CD4-positive, alpha-beta T cell (primary cell): ENCODE data around the gene TSHZ3. TPM values are rescaled to one million over a fixed set of nuclear protein-coding genes. Genes with fewer than 3 reads are reported as not detected.

Experiments used
- ATAC-seq: fragments of 200-7000 bp; cut with Tn5 transposase; one replicate; pipeline ENCODE4 v1.10.0; 2022; ENCODE audit warnings: mild to moderate bottlenecking; ENCODE audit not compliant: poor library complexity
- CTCF ChIA-PET: fragments of 350-600 bp; sonication (Branson Sonifier 250); formaldehyde crosslinking; loops from one replicate; lab custom pipeline; 2021; ENCODE audit warnings: antibody characterized with exemption, inconsistent platforms; lab: Charles Lee
- POLR2A ChIA-PET: fragments of 350-600 bp; sonication (Branson Sonifier 250); formaldehyde crosslinking; loops from one replicate; lab custom pipeline; 2021; ENCODE audit warnings: antibody characterized with exemption, inconsistent platforms; lab: Charles Lee
- DNase-seq, 14 experiments: peaks; one replicate each; pipeline ENCODE4 v3.0.0-alpha.2; 2013 to 2020; ENCODE audit warnings: mixed read lengths in 2 of 14
- H3K27ac ChIP-seq, 2 donors: one replicate each; pipeline versions ENCODE4 v1.5.1 to v1.7.0; 2013; ENCODE audit warnings: low read length in 2 of 2, low read depth in 1 of 2, mild to moderate bottlenecking in 1 of 2
- H3K27me3 ChIP-seq, 2 experiments: 1 replicate in 1 of 2; 2 replicates in 1 of 2; pipeline versions ENCODE4 v1.6.1 to v1.7.0; 2013; ENCODE audit warnings: low read length in 2 of 2, control low read depth in 1 of 2, mild to moderate bottlenecking in 1 of 2, moderate library complexity in 1 of 2; ENCODE audit not compliant: insufficient read depth in 2 of 2, control insufficient read depth in 1 of 2
- H3K36me3 ChIP-seq: one replicate; pipeline ENCODE4 v1.6.1; 2013; ENCODE audit warnings: low read length, control low read depth; ENCODE audit not compliant: insufficient read depth
- H3K4me1 ChIP-seq: one replicate; pipeline ENCODE4 v1.6.1; 2013; ENCODE audit warnings: low read length, control low read depth; ENCODE audit not compliant: insufficient read depth
- H3K4me3 ChIP-seq: one replicate; pipeline ENCODE4 v1.5.1; 2013; ENCODE audit warnings: mild to moderate bottlenecking, low read length, moderate library complexity
- H3K9me3 ChIP-seq, 2 experiments: 1 replicate in 1 of 2; 2 replicates in 1 of 2; pipeline versions ENCODE4 v1.6.1 to v1.7.0; 2013; ENCODE audit warnings: low read length in 2 of 2, mild to moderate bottlenecking in 2 of 2, control low read depth in 1 of 2, moderate library complexity in 1 of 2; ENCODE audit not compliant: control insufficient read depth in 1 of 2, insufficient read depth in 1 of 2
- H3K27ac Mint-ChIP-seq: one replicate; pipeline ENCODE4 v1.8.0; 2020; ENCODE audit warnings: mixed read lengths
- H3K27me3 Mint-ChIP-seq: one replicate; pipeline ENCODE4 v1.8.0; 2021; ENCODE audit warnings: mixed read lengths
- H3K36me3 Mint-ChIP-seq: one replicate; pipeline ENCODE4 v1.8.0; 2021; ENCODE audit warnings: low read depth, mixed read lengths
- H3K4me1 Mint-ChIP-seq: one replicate; pipeline ENCODE4 v1.8.0; 2021; ENCODE audit warnings: low read depth, mixed read lengths
- H3K4me3 Mint-ChIP-seq: one replicate; pipeline ENCODE4 v1.8.0; 2020; ENCODE audit warnings: mild to moderate bottlenecking, mixed read lengths
- H3K9me3 Mint-ChIP-seq: one replicate; pipeline ENCODE4 v1.8.0; 2020; ENCODE audit warnings: mixed read lengths
- intact Hi-C, 2 experiments: fragments of 100-400 bp; cut with DNase I in 1 of 2; cut with micrococcal nuclease in 1 of 2; formaldehyde crosslinking; loops; one replicate each; pipeline versions ENCODE4 v1.15.1 to v1.9.0; 2023 to 2025; cut with DNase I, micrococcal nuclease
- total RNA-seq, 174 experiments: library from RNA in 2 of 174; stranded (reverse) in 2 of 174; gene quantifications; one replicate each; pipeline ENCODE4 v1.2.3 and lab custom pipeline; 2021 to 2026
- TF ChIP-seq, protein P1 (sequence below): fragments of 200-600 bp; IDR thresholded peaks from one replicate; pipeline ENCODE4 v1.8.0; 2022; ENCODE audit warnings: antibody characterized with exemption, mild to moderate bottlenecking

TSHZ3 gene
- total RNA-seq, 2 experiments from 2014 or later = 0.38 to 0.61 TPM

DNA sequence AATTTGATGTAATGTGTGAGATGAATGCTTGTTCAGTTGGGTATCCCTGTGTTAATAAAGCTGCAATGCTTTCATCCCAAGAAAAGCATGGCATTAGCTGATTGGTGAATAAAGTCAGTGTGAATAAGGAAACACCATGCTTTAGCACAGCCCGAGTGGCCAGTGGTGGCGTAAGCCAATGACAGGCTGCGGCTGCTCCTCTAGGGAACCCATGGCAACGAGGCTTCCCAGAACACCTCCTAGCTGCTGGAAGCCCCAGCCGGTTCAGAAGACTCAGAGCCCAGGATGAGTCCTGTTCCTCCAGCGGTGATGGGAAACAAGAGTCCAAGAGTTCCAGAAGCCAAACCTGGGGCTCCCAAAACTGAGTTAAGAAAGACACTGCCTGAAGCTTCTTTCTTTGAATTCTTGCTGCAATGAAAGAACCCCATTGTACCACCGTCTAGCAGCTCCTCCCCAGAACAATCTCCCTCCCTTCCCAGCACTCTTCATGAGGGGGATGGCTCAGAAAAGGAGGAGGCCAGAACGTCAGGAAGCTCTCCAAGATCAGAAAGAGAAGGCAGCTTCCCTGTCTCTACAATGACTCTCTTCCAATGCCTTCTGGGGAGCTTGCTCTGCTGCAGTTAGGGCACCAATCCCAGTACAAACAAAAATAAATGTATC, 58.2 kb downstream of the TSHZ3 start:
- no peaks in the 10 kb centered on the region for H3K36me3 ChIP-seq
- H3K27ac ChIP-seq = no peak overlapping the region
- no peak for ATAC-seq
- ChIA-PET POLR2A (no interaction called here), CTCF (no interaction called here)
- H3K4me1 Mint-ChIP-seq = peaks cover 4% of the 10 kb centered on the region
- H3K27me3 Mint-ChIP-seq = no peaks in the 10 kb centered on the region
- H3K27me3 ChIP-seq = no peaks in the 10 kb centered on the region
- intact Hi-C loops = no loop called here
- DNase-seq = no peak
- TF ChIP-seq, protein P1, sequence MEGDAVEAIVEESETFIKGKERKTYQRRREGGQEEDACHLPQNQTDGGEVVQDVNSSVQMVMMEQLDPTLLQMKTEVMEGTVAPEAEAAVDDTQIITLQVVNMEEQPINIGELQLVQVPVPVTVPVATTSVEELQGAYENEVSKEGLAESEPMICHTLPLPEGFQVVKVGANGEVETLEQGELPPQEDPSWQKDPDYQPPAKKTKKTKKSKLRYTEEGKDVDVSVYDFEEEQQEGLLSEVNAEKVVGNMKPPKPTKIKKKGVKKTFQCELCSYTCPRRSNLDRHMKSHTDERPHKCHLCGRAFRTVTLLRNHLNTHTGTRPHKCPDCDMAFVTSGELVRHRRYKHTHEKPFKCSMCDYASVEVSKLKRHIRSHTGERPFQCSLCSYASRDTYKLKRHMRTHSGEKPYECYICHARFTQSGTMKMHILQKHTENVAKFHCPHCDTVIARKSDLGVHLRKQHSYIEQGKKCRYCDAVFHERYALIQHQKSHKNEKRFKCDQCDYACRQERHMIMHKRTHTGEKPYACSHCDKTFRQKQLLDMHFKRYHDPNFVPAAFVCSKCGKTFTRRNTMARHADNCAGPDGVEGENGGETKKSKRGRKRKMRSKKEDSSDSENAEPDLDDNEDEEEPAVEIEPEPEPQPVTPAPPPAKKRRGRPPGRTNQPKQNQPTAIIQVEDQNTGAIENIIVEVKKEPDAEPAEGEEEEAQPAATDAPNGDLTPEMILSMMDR = no peak
- no peak overlapping the region for H3K27ac Mint-ChIP-seq
- H3K36me3 Mint-ChIP-seq = no peaks in the 10 kb centered on the region
- H3K4me3 ChIP-seq = no peak overlapping the region
- no peak overlapping the region for H3K4me3 Mint-ChIP-seq
- H3K4me1 ChIP-seq = no peaks in the 10 kb centered on the region
- H3K9me3 Mint-ChIP-seq = no peaks in the 10 kb centered on the region
- no peaks in the 10 kb centered on the region for H3K9me3 ChIP-seq

DNA sequence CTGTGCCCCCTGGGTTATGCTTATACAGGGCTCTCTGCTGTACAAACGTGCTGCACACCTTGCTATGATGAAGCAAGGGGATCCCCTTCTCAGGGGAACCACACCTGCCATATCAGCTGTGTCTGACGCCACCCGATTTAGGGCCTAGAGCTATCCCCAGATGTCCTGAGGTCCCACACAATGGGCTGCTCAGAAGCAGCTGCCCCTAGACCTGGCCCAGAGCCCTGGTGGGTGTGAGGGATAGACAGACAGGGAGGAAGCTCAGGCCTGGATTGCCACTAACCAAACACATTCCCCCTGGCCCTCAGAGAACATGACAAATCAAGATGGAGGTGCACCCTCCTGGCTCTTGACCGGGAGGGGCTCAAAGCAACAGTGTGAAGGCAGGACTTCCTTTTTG, 59.3 kb downstream of the TSHZ3 start:
- no peak for DNase-seq
- POLR2A ChIA-PET = no interaction called here
- intact Hi-C loops = no loop called here
- Mint-ChIP-seq H3K36me3 (no peaks in the 10 kb centered on the region), H3K27ac (no peak overlapping the region), H3K27me3 (no peaks in the 10 kb centered on the region), H3K9me3 (no peaks in the 10 kb centered on the region), H3K4me3 (no peak overlapping the region), H3K4me1 (peaks cover 8% of the 10 kb centered on the region)
- Histone ChIP-seq H3K9me3 (no peaks in the 10 kb centered on the region), H3K27ac (no peak overlapping the region), H3K4me3 (no peak overlapping the region), H3K27me3 (no peaks in the 10 kb centered on the region), H3K36me3 (no peaks in the 10 kb centered on the region), H3K4me1 (peaks cover 3% of the 10 kb centered on the region)
- CTCF ChIA-PET = no interaction called here
- no peak for ATAC-seq
- TF ChIP-seq, protein P1 = no peak

DNA sequence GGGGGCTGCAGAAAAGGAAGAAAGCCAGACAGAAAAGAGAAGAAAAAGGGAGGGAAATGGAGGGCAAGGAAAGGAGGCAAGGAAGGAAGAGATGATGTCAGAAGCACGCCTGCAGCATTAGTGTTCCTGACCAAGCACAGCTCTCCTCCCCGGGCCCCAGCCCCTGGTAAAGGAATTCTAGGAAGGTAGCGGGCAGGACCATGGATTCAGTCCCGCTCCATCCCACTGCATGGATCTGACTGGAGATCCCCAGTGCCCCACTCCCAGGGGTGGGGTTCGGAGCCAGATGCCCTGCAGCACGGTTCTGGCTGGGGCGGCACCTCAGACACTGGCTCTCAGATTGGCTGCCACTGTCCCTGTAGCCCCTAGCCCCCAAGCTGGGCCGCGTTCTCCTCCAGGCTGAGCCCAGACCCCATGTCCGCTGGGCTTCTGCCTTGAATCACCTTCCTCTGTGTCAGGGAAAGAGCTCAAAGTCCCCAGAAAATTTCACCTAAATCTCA, 59.8 kb downstream of the TSHZ3 start:
- ATAC-seq (no peak), DNase-seq (no peak)
- no peaks in the 10 kb centered on the region for H3K27me3 ChIP-seq
- no peaks in the 10 kb centered on the region for H3K9me3 Mint-ChIP-seq
- no peak overlapping the region for H3K27ac ChIP-seq
- no peaks in the 10 kb centered on the region for H3K27me3 Mint-ChIP-seq
- H3K4me1 Mint-ChIP-seq = peaks cover 8% of the 10 kb centered on the region
- no peak overlapping the region for H3K27ac Mint-ChIP-seq
- H3K36me3 Mint-ChIP-seq = no peaks in the 10 kb centered on the region
- H3K9me3 ChIP-seq = no peaks in the 10 kb centered on the region
- no peak overlapping the region for H3K4me3 Mint-ChIP-seq
- ChIA-PET CTCF (no interaction called here), POLR2A (no interaction called here)
- intact Hi-C loops = no loop called here
- no peak overlapping the region for H3K4me3 ChIP-seq
- no peaks in the 10 kb centered on the region for H3K36me3 ChIP-seq
- H3K4me1 ChIP-seq = peaks cover 3% of the 10 kb centered on the region
- TF ChIP-seq, protein P1 = no peak
